ENCODE data around the gene ALDH1A3.

ALDH1A3 gene

GRCh38 chr15:100926971-100927756, 47.5 kb downstream of the ALDH1A3 start:
- peak; percentile 33 for DNase-seq

GRCh38 chr15:100928632-100929280, 49.1 kb downstream of the ALDH1A3 start:
- no peak for DNase-seq

- DNase-seq: no peak
Measured at GRCh38 chr15:100929641-100930042, 50.0 kb downstream of the ALDH1A3 start.

- DNase-seq: no peak
Measured at GRCh38 chr15:100930306-100930848, 50.7 kb downstream of the ALDH1A3 start.

- no peak for DNase-seq
Measured at GRCh38 chr15:100931143-100931890, 51.7 kb downstream of the ALDH1A3 start.

GRCh38 chr15:100932676-100933348, 53.2 kb downstream of the ALDH1A3 start:
- no peak for DNase-seq

GRCh38 chr15:100934166-100934565, 54.5 kb downstream of the ALDH1A3 start:
- DNase-seq: no peak

- no peak for DNase-seq
Measured at GRCh38 chr15:100934726-100935125, 55.1 kb downstream of the ALDH1A3 start.

- no peak for DNase-seq
Measured at GRCh38 chr15:100937171-100937570, 57.5 kb downstream of the ALDH1A3 start.

GRCh38 chr15:100939791-100940190, 60.2 kb downstream of the ALDH1A3 start:
- no peak for DNase-seq

- peak; percentile 74 for DNase-seq
Measured at GRCh38 chr15:100940767-100941379, 61.2 kb downstream of the ALDH1A3 start.

GRCh38 chr15:100941536-100941935, 61.9 kb downstream of the ALDH1A3 start:
- peak; percentile 38 for DNase-seq

- DNase-seq: no peak
Measured at GRCh38 chr15:100942656-100943425, 63.2 kb downstream of the ALDH1A3 start.

- no peak for DNase-seq
Measured at GRCh38 chr15:100944244-100944895, 64.7 kb downstream of the ALDH1A3 start.

GRCh38 chr15:100944986-100945385, 65.4 kb downstream of the ALDH1A3 start:
- DNase-seq: no peak

- no peak for DNase-seq
Measured at GRCh38 chr15:100947760-100948429, 68.3 kb downstream of the ALDH1A3 start.

GRCh38 chr15:100948430-100948762, 68.8 kb downstream of the ALDH1A3 start:
- DNase-seq: no peak

GRCh38 chr15:100949691-100950090, 70.1 kb downstream of the ALDH1A3 start:
- DNase-seq: no peak

GRCh38 chr15:100951965-100952364, 72.3 kb downstream of the ALDH1A3 start:
- no peak for DNase-seq

- DNase-seq: no peak
Measured at GRCh38 chr15:100952566-100952965, 72.9 kb downstream of the ALDH1A3 start.
